ENCODE measurements around the gene SAMD9.

DNA sequence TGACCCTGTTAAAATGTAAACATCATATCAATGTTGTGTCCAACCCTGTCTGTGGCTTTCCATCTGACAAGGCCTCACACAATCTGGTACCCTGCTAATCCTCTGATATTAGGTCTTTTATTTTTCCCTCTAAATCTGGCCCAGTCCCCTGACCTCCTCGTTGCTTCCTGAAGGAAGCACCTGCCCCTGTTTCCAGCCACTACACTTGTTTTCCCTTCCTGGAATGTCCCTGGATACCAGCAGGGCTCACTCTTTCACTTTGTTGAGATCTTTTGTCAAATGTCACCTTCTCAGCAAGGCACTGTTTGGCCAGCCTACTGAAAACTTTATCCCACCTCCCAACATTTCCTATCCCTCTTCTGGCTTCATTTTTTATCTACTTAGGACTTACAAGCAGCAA lies 28.3 kb upstream of the SAMD9 start:
- TF ChIP-seq, protein P1, sequence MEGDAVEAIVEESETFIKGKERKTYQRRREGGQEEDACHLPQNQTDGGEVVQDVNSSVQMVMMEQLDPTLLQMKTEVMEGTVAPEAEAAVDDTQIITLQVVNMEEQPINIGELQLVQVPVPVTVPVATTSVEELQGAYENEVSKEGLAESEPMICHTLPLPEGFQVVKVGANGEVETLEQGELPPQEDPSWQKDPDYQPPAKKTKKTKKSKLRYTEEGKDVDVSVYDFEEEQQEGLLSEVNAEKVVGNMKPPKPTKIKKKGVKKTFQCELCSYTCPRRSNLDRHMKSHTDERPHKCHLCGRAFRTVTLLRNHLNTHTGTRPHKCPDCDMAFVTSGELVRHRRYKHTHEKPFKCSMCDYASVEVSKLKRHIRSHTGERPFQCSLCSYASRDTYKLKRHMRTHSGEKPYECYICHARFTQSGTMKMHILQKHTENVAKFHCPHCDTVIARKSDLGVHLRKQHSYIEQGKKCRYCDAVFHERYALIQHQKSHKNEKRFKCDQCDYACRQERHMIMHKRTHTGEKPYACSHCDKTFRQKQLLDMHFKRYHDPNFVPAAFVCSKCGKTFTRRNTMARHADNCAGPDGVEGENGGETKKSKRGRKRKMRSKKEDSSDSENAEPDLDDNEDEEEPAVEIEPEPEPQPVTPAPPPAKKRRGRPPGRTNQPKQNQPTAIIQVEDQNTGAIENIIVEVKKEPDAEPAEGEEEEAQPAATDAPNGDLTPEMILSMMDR (conservative IDR thresholded peaks at IDR 0.05): no peak
- TF ChIP-seq EZH2 (IDR thresholded peaks at IDR 0.05; ENCODE audit: low read depth): no peak
